ENCODE data around the gene ADCK1.

GRCh38 chr14:77830692-77831091 lies 30.8 kb downstream of the ADCK1 start:
- TF ChIP-seq EZH2 (IDR thresholded peaks at IDR 0.05; ENCODE audit: low read depth) (no peak), CTCF (conservative IDR thresholded peaks at IDR 0.05) (no peak)

All from PC-9 (cell line).